Keratinocyte (primary cell): ENCODE measurements around the gene SERINC1.

ENCODE experiments used
- EZH2 ChIP-seq: IDR thresholded peaks from one replicate; pipeline ENCODE4 v1.6.1; 2012; ENCODE audit warnings: inconsistent platforms, mild to moderate bottlenecking, low read length, moderate library complexity
- TF ChIP-seq, protein P1 (sequence below), 3 experiments: IDR thresholded peaks in 1 of 3; conservative IDR thresholded peaks in 1 of 3; optimal IDR thresholded peaks in 1 of 3; 2 replicates in 2 of 3; 3 replicates in 1 of 3; pipeline versions ENCODE3 to v1.5.1; 2011; ENCODE audit warnings: low read length in 3 of 3, mild to moderate bottlenecking in 3 of 3, moderate library complexity in 2 of 3, control low read depth in 1 of 3, inconsistent platforms in 1 of 3; ENCODE audit not compliant: insufficient read depth in 2 of 3; ENCODE audit errors: extremely low read depth in 1 of 3

- TF ChIP-seq, protein P1, sequence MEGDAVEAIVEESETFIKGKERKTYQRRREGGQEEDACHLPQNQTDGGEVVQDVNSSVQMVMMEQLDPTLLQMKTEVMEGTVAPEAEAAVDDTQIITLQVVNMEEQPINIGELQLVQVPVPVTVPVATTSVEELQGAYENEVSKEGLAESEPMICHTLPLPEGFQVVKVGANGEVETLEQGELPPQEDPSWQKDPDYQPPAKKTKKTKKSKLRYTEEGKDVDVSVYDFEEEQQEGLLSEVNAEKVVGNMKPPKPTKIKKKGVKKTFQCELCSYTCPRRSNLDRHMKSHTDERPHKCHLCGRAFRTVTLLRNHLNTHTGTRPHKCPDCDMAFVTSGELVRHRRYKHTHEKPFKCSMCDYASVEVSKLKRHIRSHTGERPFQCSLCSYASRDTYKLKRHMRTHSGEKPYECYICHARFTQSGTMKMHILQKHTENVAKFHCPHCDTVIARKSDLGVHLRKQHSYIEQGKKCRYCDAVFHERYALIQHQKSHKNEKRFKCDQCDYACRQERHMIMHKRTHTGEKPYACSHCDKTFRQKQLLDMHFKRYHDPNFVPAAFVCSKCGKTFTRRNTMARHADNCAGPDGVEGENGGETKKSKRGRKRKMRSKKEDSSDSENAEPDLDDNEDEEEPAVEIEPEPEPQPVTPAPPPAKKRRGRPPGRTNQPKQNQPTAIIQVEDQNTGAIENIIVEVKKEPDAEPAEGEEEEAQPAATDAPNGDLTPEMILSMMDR (optimal IDR thresholded peaks at IDR 0.05 in 1 of 3, IDR thresholded peaks at IDR 0.05 in 1 of 3, conservative IDR thresholded peaks at IDR 0.05 in 1 of 3; ENCODE audit: extremely low read depth in 1 of 3, insufficient read depth in 2 of 3, low read length in 3 of 3) = no peak
- TF ChIP-seq EZH2 = no peak
Measured at GRCh38 chr6:122484760-122485159, 13.2 kb upstream of the SERINC1 start.
